ENCODE data around the gene VSTM4.

DNA sequence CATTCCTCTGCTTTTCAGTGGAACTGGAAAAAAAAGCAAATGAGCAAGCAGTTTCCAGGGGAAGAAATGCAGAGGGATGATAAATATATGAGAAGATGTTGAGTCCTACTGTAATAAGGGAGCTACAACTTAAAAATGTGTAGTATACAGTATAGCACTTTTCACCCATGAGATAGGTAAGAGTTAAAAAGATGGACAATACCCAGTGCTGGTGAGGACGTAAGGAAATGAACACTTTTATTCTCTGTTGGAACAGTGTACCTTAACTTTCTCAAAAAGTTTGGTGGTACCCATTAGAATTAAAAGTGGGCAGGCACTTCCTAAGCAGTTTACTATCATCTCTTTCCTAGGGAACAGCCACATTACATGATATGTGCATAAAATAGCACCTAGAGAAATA, 21.2 kb upstream of the VSTM4 start:
- TF ChIP-seq, protein P1, sequence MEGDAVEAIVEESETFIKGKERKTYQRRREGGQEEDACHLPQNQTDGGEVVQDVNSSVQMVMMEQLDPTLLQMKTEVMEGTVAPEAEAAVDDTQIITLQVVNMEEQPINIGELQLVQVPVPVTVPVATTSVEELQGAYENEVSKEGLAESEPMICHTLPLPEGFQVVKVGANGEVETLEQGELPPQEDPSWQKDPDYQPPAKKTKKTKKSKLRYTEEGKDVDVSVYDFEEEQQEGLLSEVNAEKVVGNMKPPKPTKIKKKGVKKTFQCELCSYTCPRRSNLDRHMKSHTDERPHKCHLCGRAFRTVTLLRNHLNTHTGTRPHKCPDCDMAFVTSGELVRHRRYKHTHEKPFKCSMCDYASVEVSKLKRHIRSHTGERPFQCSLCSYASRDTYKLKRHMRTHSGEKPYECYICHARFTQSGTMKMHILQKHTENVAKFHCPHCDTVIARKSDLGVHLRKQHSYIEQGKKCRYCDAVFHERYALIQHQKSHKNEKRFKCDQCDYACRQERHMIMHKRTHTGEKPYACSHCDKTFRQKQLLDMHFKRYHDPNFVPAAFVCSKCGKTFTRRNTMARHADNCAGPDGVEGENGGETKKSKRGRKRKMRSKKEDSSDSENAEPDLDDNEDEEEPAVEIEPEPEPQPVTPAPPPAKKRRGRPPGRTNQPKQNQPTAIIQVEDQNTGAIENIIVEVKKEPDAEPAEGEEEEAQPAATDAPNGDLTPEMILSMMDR (IDR thresholded peaks at IDR 0.05; ENCODE audit: low read depth, low read length) = no peak
- no peak for TF ChIP-seq POLR2A (IDR thresholded peaks at IDR 0.05; ENCODE audit: extremely low read depth, insufficient read length)

All from NB4 (cell line).